HEK293 (cell line): ENCODE data around the gene TTLL5.

Experiments
- CTCF ChIA-PET: fragments of 350-600 bp; formaldehyde crosslinking; extraction: SDS; loops from one replicate; lab custom pipeline; 2021; ENCODE audit warnings: antibody characterized with exemption; lab: Yijun Ruan, JAX
- POLR2A ChIA-PET: fragments of 300-600 bp; formaldehyde crosslinking; extraction: SDS; loops from one replicate; lab custom pipeline; 2020; ENCODE audit warnings: antibody characterized with exemption, inconsistent platforms; lab: Yijun Ruan, JAX
- H3K27ac ChIP-seq: fragments of 200-500 bp; sonication (Bioruptor generic); 2 replicates; pipeline ENCODE4 v1.5.1; 2014; ENCODE audit warnings: low read depth, low read length, control low read depth, inconsistent platforms; ENCODE audit errors: extremely low read depth
- H3K36me3 ChIP-seq, 2 experiments: fragments of 200-500 bp in 1 of 2; sonication (Bioruptor generic) in 1 of 2; 1 replicate in 1 of 2; 2 replicates in 1 of 2; pipeline ENCODE4 v1.5.1; 2014 to 2017; ENCODE audit warnings: inconsistent platforms in 2 of 2, low read length in 2 of 2; ENCODE audit not compliant: control insufficient read depth in 2 of 2, insufficient read depth in 1 of 2
- H3K4me1 ChIP-seq: fragments of 200-500 bp; sonication (Bioruptor generic); 2 replicates; pipeline ENCODE4 v1.5.1; 2014; ENCODE audit warnings: mild to moderate bottlenecking, low read length, inconsistent platforms; ENCODE audit not compliant: control insufficient read depth, insufficient read depth
- H3K4me3 ChIP-seq: 2 replicates; pipeline ENCODE4 v1.5.1; 2011; ENCODE audit warnings: low read depth, mild to moderate bottlenecking, control low read depth, low read length, moderate library complexity
- H3K9me3 ChIP-seq: fragments of 200-500 bp; sonication (Bioruptor generic); 2 replicates; pipeline ENCODE4 v1.5.1; 2014; ENCODE audit warnings: low read depth, low read length, inconsistent platforms; ENCODE audit not compliant: control insufficient read depth, insufficient read depth
- EGR2 ChIP-seq: fragments of 450-650 bp; formaldehyde crosslinking; IDR thresholded peaks from 2 replicates; pipeline ENCODE4 v1.5.1; 2016; ENCODE audit warnings: low read depth, missing biosample characterization, missing genetic modification characterization
- PRDM2 ChIP-seq: fragments of 450-650 bp; formaldehyde crosslinking; IDR thresholded peaks from 2 replicates; pipeline ENCODE4 v1.5.1; 2016; ENCODE audit warnings: missing biosample characterization, missing genetic modification characterization, borderline replicate concordance
- PRDM4 ChIP-seq: fragments of 450-650 bp; formaldehyde crosslinking; IDR thresholded peaks from 2 replicates; pipeline ENCODE4 v1.5.1; 2017; ENCODE audit warnings: missing biosample characterization, missing genetic modification characterization
- SALL2 ChIP-seq: fragments of 450-650 bp; formaldehyde crosslinking; IDR thresholded peaks from 2 replicates; pipeline ENCODE4 v1.5.0; 2017; ENCODE audit warnings: missing biosample characterization, mild to moderate bottlenecking, missing genetic modification characterization, borderline replicate concordance
- ZBTB6 ChIP-seq: fragments of 450-650 bp; formaldehyde crosslinking; IDR thresholded peaks from 2 replicates; pipeline ENCODE4 v1.5.1; 2017; ENCODE audit warnings: missing biosample characterization, missing genetic modification characterization
- ZNF350 ChIP-seq: fragments of 450-650 bp; formaldehyde crosslinking; IDR thresholded peaks from 2 replicates; pipeline ENCODE4 v1.5.0; 2017; ENCODE audit warnings: missing biosample characterization, mild to moderate bottlenecking, missing genetic modification characterization
- ZNF391 ChIP-seq: fragments of 450-650 bp; formaldehyde crosslinking; IDR thresholded peaks from 2 replicates; pipeline ENCODE4 v1.5.1; 2016; ENCODE audit warnings: low read depth, missing biosample characterization, missing genetic modification characterization, borderline replicate concordance
- ZNF449 ChIP-seq: fragments of 450-650 bp; formaldehyde crosslinking; IDR thresholded peaks from 2 replicates; pipeline ENCODE4 v1.5.1; 2017; ENCODE audit warnings: missing biosample characterization, mild to moderate bottlenecking, missing genetic modification characterization, moderate library complexity
- ZNF544 ChIP-seq: fragments of 450-650 bp; formaldehyde crosslinking; IDR thresholded peaks from 2 replicates; pipeline ENCODE4 v1.5.0; 2017; ENCODE audit warnings: missing biosample characterization, missing genetic modification characterization
- ZNF555 ChIP-seq: fragments of 450-650 bp; formaldehyde crosslinking; conservative IDR thresholded peaks from 2 replicates; pipeline ENCODE4 v1.5.1; 2017; ENCODE audit warnings: missing biosample characterization, mild to moderate bottlenecking, missing genetic modification characterization, inconsistent platforms
- ZNF560 ChIP-seq: fragments of 450-650 bp; formaldehyde crosslinking; IDR thresholded peaks from 2 replicates; pipeline ENCODE4 v1.5.1; 2017; ENCODE audit warnings: missing biosample characterization, missing genetic modification characterization, borderline replicate concordance
- ZNF585B ChIP-seq: fragments of 450-650 bp; formaldehyde crosslinking; IDR thresholded peaks from 2 replicates; pipeline ENCODE4 v1.5.1; 2016; ENCODE audit warnings: missing biosample characterization, missing genetic modification characterization
- ZNF664 ChIP-seq: fragments of 450-650 bp; formaldehyde crosslinking; IDR thresholded peaks from 2 replicates; pipeline ENCODE4 v1.5.1; 2016; ENCODE audit warnings: missing biosample characterization, missing genetic modification characterization

TTLL5 gene

DNA sequence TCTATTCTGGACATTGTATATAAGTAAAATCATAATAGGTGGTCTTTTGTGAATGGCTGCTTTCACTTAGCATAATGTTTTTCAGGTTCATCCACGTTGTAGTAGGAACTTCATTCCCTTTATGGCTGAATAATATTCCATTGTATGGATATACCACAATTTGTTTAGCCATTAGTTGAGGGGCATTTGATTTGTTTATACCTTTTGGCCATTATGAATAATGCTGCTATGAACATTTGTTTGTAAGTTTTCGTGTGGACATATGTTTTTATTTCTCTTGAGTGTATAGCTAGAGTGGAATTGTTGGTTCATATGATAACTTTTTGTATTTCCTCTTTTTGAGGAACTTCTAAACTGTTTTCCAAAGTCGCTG, 123.3 kb downstream of the TTLL5 start (continued):
- no peak for TF ChIP-seq ZBTB6 (tag by site-specific recombination)
- no peak for TF ChIP-seq SALL2 (tag by site-specific recombination)
- TF ChIP-seq ZNF585B (tag by site-specific recombination): no peak
- TF ChIP-seq ZNF449 (tag by site-specific recombination): no peak
- TF ChIP-seq ZNF664 (tag by site-specific recombination): no peak
- TF ChIP-seq PRDM4: no peak
- TF ChIP-seq ZNF350 (tag by site-specific recombination): no peak
- no peak for TF ChIP-seq EGR2 (tag by site-specific recombination)
- no peak for TF ChIP-seq ZNF560 (tag by site-specific recombination)
- TF ChIP-seq ZNF555: no peak

DNA sequence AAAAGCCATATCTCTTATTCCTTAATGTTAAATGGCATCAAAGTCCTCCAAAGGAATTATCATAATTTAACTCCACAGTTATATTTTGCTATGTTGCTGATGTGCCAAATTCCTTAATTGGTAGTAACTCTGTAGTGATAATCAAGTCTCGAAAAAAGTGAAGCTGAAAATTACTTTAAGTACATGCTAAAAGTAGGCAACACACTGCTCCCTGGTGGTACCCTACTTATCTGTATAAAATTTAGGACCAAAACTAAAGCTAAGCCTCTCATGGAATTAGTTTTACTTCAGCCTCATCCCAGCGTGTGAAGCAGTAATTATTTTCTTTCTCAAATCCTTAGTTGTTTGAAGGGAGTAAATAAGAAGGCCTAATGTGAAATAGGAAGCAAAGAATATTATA, 132.8 kb downstream of the TTLL5 start:
- H3K9me3 ChIP-seq: no peaks in the 10 kb centered on the region
- H3K4me3 ChIP-seq: no peak overlapping the region
- no peak overlapping the region for H3K27ac ChIP-seq
- TF ChIP-seq ZNF391 (tag by site-specific recombination) (no peak), ZNF544 (tag by site-specific recombination) (no peak), PRDM2 (no peak)
- H3K4me1 ChIP-seq: no peaks in the 10 kb centered on the region
- POLR2A ChIA-PET: no interaction called here
- CTCF ChIA-PET: interaction anchor here (0.6 to 4.0 kb wide), 15 partner anchors 9 to 594 kb away, joined by 3 to 20 read pairs (median 4); partner anchors contain the start of gene TGFB3
- peaks cover 0 to 3% of the 10 kb centered on the region in 2 experiments; a peak in 1 of 3 replicates for H3K36me3 ChIP-seq
